Motor neuron (in vitro differentiated cells): ENCODE measurements around the gene CDK15. TPM values are rescaled to one million over a fixed set of nuclear protein-coding genes. Genes with fewer than 3 reads are reported as not detected.

Experiments used
- ATAC-seq, 8 experiments: fragments of 200-7000 bp; cut with Tn5 transposase; replicated peaks in 6 of 8; 2 replicates each; pipeline ENCODE4 v1.8.0; 2021; ENCODE audit warnings: mild to moderate bottlenecking in 8 of 8, moderate library complexity in 8 of 8
- H3K27ac ChIP-seq, 2 donors: fragments of 250-450 bp; sonication (Bioruptor Pico); 2 replicates each; pipeline ENCODE4 v1.9.0; 2021; ENCODE audit warnings: antibody characterized with exemption in 2 of 2, mild to moderate bottlenecking in 2 of 2, moderate library complexity in 1 of 2
- H3K4me1 ChIP-seq, 2 donors: fragments of 250-450 bp; sonication (Bioruptor Pico); replicated peaks in 1 of 2; 2 replicates each; pipeline ENCODE4 v1.6.1; 2021; ENCODE audit warnings: antibody characterized with exemption in 2 of 2, mild to moderate bottlenecking in 2 of 2, moderate library complexity in 1 of 2
- H3K4me3 ChIP-seq, 5 donors: fragments of 250-450 bp; sonication (Bioruptor Pico); 2 replicates each; pipeline ENCODE4 v1.9.0; 2021; ENCODE audit warnings: antibody characterized with exemption in 5 of 5, mild to moderate bottlenecking in 5 of 5, moderate library complexity in 4 of 5
- WGBS, 10 experiments: fragments of 450-650 bp; shearing (Covaris generic); methylation state at CpG; one replicate each; pipeline ENCODE4 v1.0.0; 2022; 5-methylcytosine and 5-hydroxymethylcytosine counted together
- in situ Hi-C, 9 experiments: fragments of 400-800 bp; cut with MboI; loops; one replicate each; pipeline ENCODE4 v1.15.0; 2021; ENCODE audit warnings: low sequenced_read_pairs in 9 of 9, low pct_unique_long_range_greater_than_20kb in 2 of 9; ENCODE audit not compliant: unreplicated experiment in 9 of 9
- total RNA-seq, 8 experiments: library from RNA; unstranded; fragments of 300-600 nt; gene quantifications; 2 replicates each; pipeline versions ENCODE4 v1.2.3 to v1.2.4, GENCODE V29; 2022

CDK15 gene
- total RNA-seq, 8 experiments from 2014 or later, result 0.05 to 2.3 (median 0.24) TPM

GRCh38 chr2:201777869-201778268 lies 28.5 kb upstream of the CDK15 start:
- H3K4me3 ChIP-seq, result no peak overlapping the region

DNA sequence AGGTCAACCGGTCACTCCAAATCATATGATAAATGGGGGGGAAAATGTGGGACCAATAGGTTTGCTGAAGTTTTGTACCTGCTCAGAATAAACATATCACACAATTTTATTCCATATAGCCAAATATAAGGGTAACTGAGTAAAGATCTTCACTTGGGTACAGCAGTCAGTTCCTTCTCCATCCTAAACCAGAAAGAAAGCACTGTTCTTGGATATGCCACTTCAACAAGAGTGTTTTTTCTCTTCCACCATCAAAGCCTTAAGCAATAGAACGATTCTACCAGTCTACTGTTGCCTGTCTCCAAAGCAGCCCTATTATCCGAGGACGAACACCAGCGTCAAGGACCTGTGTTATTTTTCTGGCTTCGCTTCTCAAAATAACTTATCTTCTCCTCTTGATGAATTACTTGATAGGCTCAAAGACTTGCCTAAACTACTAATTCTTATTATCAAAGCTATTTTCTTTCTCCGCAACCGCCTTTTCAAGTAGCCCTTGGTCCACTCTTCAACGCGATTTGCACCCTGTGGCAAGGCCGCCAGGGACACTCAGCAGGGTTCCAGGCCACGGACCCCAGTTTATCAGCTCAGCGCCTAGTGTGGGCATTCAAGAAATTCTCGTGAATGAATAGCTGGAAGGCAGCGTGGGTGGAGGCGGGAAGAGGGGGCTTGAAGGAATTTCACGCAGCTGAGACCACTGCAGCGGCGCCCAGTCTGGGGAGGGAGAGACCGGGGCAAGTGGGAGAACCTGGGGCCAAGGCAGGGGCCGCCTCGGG lies 26.2 kb upstream of the CDK15 start:
- 0 to 18% (median 4%) methylated on average over 1 to 13 of the region's 22 CpGs for WGBS, 10 experiments
- ATAC-seq, result peak in 7 of 8 experiments; percentile 6 to 42 (median 30)
- in situ Hi-C loops, result loop anchor here (25.0 kb wide), 2 partner anchors 382 to 407 kb away; no protein-coding TSS in a partner anchor
- Histone ChIP-seq H3K4me3 (peak overlapping the region; percentile 60 to 88 (median 71)), H3K27ac (peak overlapping the region; percentile 59 to 62), H3K4me1 (peaks cover 5 to 19% of the 10 kb centered on the region in 2 donors)

More at GRCh38 chr2:201777869-201778268, 28.5 kb upstream of the CDK15 start:
- in situ Hi-C loops, result loop anchor here (25.0 kb wide), 2 partner anchors 384 to 409 kb away; no protein-coding TSS in a partner anchor
- no peak for ATAC-seq
- Histone ChIP-seq H3K27ac (no peak overlapping the region), H3K4me1 (peaks cover 5 to 22% of the 10 kb centered on the region in 2 donors)

GRCh38 chr2:201780674-201781493 lies 25.5 kb upstream of the CDK15 start, which contains the start of gene ALS2:
TSS of gene ALS2 (minus strand) at chr2:201780933. CDS start at chr2:201768885, 12,048 bp downstream.
- Histone ChIP-seq H3K4me3 (peak within 1 kb of the TSS; percentile 60 to 88 (median 71)), H3K27ac (peak within 1 kb of the TSS; percentile 59 to 62), H3K4me1 (peaks cover 5 to 19% of the 10 kb centered on the region in 2 donors)
- 0 to 4% (median 0%) methylated on average over 6 to 19 of the region's 60 CpGs; no CpG with 5 or more reads in 6 of the 10 experiments for WGBS, 10 experiments
- peak; percentile 88 to 93 (median 92) for ATAC-seq
- in situ Hi-C loops, result loop anchor here (25.0 kb wide), 2 partner anchors 381 to 406 kb away; no protein-coding TSS in a partner anchor

DNA sequence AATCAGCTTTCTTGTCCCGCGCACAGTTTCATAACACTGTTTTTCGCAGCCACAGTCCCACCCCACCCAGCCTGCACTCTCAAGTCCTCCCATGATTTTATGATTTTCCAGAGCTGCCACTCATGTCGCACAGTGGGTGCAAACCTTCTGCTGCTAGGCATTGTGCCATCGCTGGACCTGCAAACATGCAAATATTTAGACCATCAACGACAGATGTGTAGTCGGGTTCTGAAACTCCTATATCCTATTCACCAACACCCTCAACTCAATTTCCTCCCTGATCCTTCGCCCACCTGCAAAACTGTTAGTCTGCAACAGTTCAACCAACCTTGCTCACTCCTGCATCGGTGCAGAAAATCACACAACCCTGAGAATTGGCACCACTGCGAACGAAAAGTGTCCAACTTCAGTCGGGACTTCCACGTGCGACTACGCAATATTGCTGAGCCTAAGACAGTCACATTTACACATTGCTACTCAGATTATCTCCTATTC lies 24.7 kb upstream of the CDK15 start:
- H3K4me1 ChIP-seq, result peaks cover 5 to 19% of the 10 kb centered on the region in 2 donors
- WGBS, 10 experiments, result 0 to 83% (median 50%) methylated on average over 1 to 14 of the region's 15 CpGs; no CpG with 5 or more reads in 1 of the 10 experiments

GRCh38 chr2:201784563-201784962 lies 21.8 kb upstream of the CDK15 start:
- no peak for ATAC-seq
- Histone ChIP-seq H3K4me3 (no peak overlapping the region), H3K4me1 (peaks cover 3 to 7% of the 10 kb centered on the region in 2 donors), H3K27ac (no peak overlapping the region)
- in situ Hi-C loops, result loop anchor here (25.0 kb wide), 2 partner anchors 378 to 403 kb away; no protein-coding TSS in a partner anchor
- WGBS, 10 experiments, result 0 to 100% (median 71%) methylated on average over 1 of the region's 1 CpG; no CpG with 5 or more reads in 2 of the 10 experiments

More for the DNA sequence above, 24.7 kb upstream of the CDK15 start:
- H3K27ac ChIP-seq, result peak overlapping the region; percentile 59 to 62
- peak overlapping the region; percentile 60 to 88 (median 71) for H3K4me3 ChIP-seq
- in situ Hi-C loops, result loop anchor here (25.0 kb wide), 2 partner anchors 381 to 406 kb away; no protein-coding TSS in a partner anchor
- ATAC-seq, result peak in 3 of 8 experiments; percentile 7 to 13 (median 9)

GRCh38 chr2:201785135-201785534 lies 21.2 kb upstream of the CDK15 start:
- H3K4me3 ChIP-seq, result no peak overlapping the region
- ATAC-seq, result no peak
- H3K4me1 ChIP-seq, result peaks cover 3 to 4% of the 10 kb centered on the region in 2 donors
- 53 to 100% (median 80%) methylated on average over 1 to 4 of the region's 4 CpGs; no CpG with 5 or more reads in 5 of the 10 experiments for WGBS, 10 experiments
- in situ Hi-C loops, result loop anchor here (25.0 kb wide), 2 partner anchors 377 to 402 kb away; no protein-coding TSS in a partner anchor
- no peak overlapping the region for H3K27ac ChIP-seq

- peaks cover 3 to 4% of the 10 kb centered on the region in 2 donors for H3K4me1 ChIP-seq
- H3K27ac ChIP-seq, result no peak overlapping the region
- no peak overlapping the region for H3K4me3 ChIP-seq
- ATAC-seq, result no peak
- in situ Hi-C loops, result loop anchor here (25.0 kb wide), 2 partner anchors 376 to 401 kb away; no protein-coding TSS in a partner anchor
Observed at GRCh38 chr2:201786471-201786870, 19.9 kb upstream of the CDK15 start.

GRCh38 chr2:201788371-201788770 lies 18.0 kb upstream of the CDK15 start:
- 42 to 93% (median 81%) methylated on average over 1 to 3 of the region's 3 CpGs; no CpG with 5 or more reads in 1 of the 10 experiments for WGBS, 10 experiments
- Histone ChIP-seq H3K27ac (no peak overlapping the region), H3K4me1 (no peaks in the 10 kb centered on the region), H3K4me3 (no peak overlapping the region)
- in situ Hi-C loops, result loop anchor here (25.0 kb wide), 2 partner anchors 374 to 399 kb away; no protein-coding TSS in a partner anchor
- ATAC-seq, result no peak

DNA sequence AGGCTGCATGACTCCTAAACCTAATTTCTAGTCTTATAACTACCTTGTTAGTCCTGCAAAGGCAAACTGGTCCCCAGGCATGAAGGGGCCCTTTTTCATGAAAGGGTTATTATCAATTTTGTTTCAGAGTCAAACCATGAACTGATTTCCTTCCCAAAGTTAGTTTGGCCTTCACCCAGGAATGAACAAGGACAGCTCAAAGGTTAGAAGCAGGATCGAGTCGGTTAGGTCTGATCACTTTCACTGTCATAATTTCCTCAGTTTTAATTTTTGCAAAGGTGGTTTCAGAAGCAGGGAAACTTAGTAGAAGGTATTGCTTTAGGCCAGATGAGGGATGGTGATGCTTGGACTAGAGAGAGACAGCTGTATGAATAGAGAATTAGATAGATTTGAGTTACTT lies 16.9 kb upstream of the CDK15 start:
- WGBS, 10 experiments, result 40 to 100% (median 91%) methylated on average over 1 to 2 of the region's 2 CpGs; no CpG with 5 or more reads in 4 of the 10 experiments
- H3K4me3 ChIP-seq, result no peak overlapping the region
- no peak for ATAC-seq
- H3K27ac ChIP-seq, result no peak overlapping the region
- in situ Hi-C loops, result loop anchor here (25.0 kb wide), 2 partner anchors 373 to 398 kb away; no protein-coding TSS in a partner anchor
- peaks cover 0 to 5% of the 10 kb centered on the region in 2 donors for H3K4me1 ChIP-seq

DNA sequence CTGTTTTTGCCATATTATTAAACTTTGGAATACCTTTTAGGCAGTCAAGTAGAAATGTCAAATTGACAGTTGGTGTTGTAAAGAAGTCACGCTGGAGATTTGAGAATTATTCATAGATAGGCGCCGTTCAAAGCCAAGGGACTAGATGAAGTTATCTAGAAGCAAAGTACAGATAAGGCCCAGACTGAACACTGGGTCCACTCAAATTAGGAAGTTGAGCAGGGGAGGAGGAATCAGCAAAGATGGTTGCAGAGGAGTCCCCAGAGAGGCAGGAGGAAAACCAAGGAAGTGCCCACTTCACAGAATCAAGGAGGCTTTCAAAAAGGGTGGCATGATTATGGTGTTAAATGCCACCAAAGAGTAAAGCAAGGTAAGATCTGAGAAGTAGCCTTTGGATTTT lies 16.0 kb upstream of the CDK15 start:
- Histone ChIP-seq H3K4me3 (no peak overlapping the region), H3K27ac (no peak overlapping the region), H3K4me1 (peaks cover 0 to 7% of the 10 kb centered on the region in 2 donors)
- ATAC-seq, result no peak
- in situ Hi-C loops, result loop anchor here (25.0 kb wide), 2 partner anchors 372 to 397 kb away; no protein-coding TSS in a partner anchor
- WGBS, 10 experiments, result 93 to 100% (median 95%) methylated on average over 2 to 3 of the region's 3 CpGs; no CpG with 5 or more reads in 5 of the 10 experiments

- ATAC-seq, result no peak
- in situ Hi-C loops, result loop anchor here (25.0 kb wide), 2 partner anchors 371 to 396 kb away; no protein-coding TSS in a partner anchor
- no peak overlapping the region for H3K27ac ChIP-seq
- no peak overlapping the region for H3K4me3 ChIP-seq
- peaks cover 0 to 7% of the 10 kb centered on the region in 2 donors for H3K4me1 ChIP-seq
- WGBS, 10 experiments, result 34 to 100% (median 77%) methylated on average over 2 of the region's 2 CpGs
Observed at GRCh38 chr2:201790989-201791388, 15.3 kb upstream of the CDK15 start.

DNA sequence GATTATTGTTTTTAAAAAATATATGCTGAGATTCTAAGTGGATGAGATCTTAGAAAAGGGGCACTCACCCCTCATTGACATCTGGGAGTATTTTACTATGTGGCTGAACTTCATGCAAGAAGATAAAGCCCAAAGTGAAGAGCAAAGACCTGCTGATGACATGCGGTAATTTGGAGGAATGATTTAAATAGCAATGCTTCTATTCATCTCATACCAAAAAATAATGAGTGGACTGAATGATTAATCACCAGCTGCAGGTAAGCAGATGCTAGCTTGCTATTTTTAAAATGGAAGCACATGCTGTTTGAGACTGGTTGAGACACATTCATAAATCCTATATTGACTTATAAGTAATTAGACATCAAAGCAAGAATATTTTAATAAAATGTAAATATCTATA lies 12.7 kb upstream of the CDK15 start:
- H3K4me1 ChIP-seq, result peaks cover 0 to 7% of the 10 kb centered on the region in 2 donors
- in situ Hi-C loops, result loop anchor here (25.0 kb wide), 2 partner anchors 369 to 394 kb away; no protein-coding TSS in a partner anchor
- H3K27ac ChIP-seq, result no peak overlapping the region
- no peak for ATAC-seq
- WGBS, 10 experiments, result 0 to 100% (median 100%) methylated on average over 1 of the region's 1 CpG; no CpG with 5 or more reads in 3 of the 10 experiments
- H3K4me3 ChIP-seq, result no peak overlapping the region
